Occipital lobe (tissue), 3 donors: ENCODE results near the gene STXBP2. TPM values are rescaled to one million over a fixed set of nuclear protein-coding genes. Genes with fewer than 3 reads are reported as not detected.

Experiments
- DNase-seq: peaks from one replicate; lab custom pipeline; 2025; lab: John Stamatoyannopoulos, UW
- small RNA-seq: library from RNA; depleted of rRNA; stranded (forward); fragments of <200 nt; gene quantifications from one replicate; pipeline ENCODE3, GENCODE V24; 2014
- total RNA-seq: library from RNA; depleted of rRNA; stranded (reverse); fragments of >200 nt; gene quantifications from one replicate; pipeline ENCODE4 v1.2.3, GENCODE V29; 2014

STXBP2 gene
- total RNA-seq, 1 donor from 2014 or later = 3.0 TPM

DNA sequence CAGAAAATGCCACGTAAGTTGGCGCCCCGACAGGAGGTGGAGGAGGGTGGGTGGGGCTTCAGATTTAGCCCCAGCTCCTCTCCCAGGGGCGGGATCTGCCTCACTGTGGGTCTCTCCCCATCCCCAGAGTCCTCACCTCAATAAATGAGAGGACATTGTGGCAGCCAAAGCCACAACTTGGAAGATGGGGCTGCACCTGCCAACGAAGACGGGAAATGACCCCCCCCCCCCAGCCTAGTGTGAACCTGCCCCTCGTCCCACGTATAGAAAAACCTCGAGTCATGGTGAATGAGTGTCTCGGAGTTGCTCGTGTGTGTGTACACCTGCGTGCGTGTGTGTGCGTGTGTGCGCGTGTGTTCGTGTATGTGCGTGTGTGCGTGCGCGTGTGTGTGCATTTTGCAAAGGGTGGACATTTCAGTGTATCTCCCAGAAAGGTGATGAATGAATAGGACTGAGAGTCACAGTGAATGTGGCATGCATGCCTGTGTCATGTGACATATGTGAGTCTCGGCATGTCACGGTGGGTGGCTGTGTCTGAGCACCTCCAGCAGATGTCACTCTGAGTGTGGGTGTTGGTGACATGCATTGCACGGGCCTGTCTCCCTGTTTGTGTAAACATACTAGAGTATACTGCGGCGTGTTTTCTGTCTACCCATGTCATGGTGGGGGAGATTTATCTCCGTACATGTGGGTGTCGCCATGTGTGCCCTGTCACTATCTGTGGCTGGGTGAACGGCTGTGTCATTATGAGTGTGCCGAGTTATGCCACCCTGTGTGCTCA, 42.3 kb downstream of the STXBP2 start:
- DNase-seq = no peak

DNA sequence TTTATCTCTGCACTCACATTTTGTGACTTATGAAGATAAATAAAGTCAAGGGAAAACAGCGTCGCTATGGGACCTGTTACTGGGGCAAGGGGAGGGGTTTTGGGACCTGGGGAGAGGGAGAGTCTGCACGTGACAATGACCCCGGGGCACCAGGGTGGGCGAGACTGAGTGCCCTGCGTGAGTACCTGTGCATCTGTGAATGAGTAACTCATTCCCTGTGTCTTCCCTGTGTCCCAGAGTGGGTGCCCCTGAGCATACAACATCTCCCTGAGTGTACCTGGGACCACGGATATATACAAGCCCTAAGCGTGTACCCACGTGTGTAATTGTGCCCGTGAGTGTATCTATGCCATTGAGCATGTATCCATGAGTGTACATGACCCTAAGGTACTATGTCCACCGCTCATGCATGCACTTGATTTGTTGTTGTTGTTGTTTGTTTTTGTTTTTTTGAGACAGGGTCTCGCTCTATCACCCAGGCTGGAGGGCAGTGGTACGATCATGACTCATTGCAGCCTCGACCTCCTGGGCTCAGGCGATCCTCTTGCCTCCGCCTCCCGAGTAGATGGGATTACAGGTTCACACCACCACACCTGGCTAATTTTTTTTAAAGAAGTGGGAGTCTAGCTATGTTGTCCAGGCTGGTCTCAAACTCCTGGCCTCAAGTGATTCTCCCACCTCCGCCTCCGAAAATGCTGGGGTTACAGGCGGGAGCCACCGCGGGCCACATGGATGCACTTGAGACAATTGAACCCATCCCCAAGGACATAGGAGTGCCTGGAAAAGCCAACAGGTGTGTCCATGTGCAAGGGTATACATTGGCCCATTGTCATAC, 43.1 kb downstream of the STXBP2 start:
- DNase-seq = no peak

DNA sequence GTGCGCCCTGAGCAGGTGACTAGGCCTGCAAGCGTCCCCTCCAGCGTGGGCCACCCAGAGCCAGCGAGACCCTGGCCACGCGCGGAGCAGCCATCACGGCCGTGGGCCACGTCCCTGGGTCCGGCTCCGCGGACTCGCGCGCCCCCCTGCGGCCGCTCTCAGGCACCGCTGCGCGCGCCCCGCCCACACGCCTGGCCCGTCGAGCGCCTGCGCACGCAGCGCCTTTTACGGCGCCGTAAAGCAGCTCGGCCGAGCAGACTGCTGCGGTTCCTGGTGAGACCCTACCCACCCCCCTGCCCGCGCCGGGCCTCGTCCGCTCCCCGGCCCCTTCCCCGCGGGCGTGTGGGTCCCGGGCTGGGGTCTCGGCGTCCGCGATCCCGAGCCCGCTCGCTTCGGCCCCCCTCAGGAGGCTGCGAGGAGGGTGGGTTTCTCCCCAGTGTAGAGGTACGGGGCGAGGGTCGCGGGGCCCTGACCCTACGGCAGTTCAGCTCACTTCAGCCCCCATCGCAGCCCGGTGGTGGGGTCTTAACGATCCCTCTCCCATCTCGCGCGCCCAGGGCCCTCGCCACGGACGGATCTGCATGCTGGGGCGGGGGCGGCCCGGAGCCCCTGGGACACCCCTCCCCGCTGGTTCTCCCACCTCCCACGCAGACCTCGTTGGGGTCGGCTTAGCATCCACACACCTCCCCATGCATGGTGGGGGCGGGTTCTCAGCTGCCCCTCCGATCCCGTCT, 43.9 kb downstream of the STXBP2 start, which contains the start of gene TRAPPC5:
Gene TRAPPC5 (plus strand): TSS at position 228 of the 734 bp plus-strand sequence. CDS start 1,421 bp downstream, outside the sequence.
- peak; percentile 79 for DNase-seq

DNA sequence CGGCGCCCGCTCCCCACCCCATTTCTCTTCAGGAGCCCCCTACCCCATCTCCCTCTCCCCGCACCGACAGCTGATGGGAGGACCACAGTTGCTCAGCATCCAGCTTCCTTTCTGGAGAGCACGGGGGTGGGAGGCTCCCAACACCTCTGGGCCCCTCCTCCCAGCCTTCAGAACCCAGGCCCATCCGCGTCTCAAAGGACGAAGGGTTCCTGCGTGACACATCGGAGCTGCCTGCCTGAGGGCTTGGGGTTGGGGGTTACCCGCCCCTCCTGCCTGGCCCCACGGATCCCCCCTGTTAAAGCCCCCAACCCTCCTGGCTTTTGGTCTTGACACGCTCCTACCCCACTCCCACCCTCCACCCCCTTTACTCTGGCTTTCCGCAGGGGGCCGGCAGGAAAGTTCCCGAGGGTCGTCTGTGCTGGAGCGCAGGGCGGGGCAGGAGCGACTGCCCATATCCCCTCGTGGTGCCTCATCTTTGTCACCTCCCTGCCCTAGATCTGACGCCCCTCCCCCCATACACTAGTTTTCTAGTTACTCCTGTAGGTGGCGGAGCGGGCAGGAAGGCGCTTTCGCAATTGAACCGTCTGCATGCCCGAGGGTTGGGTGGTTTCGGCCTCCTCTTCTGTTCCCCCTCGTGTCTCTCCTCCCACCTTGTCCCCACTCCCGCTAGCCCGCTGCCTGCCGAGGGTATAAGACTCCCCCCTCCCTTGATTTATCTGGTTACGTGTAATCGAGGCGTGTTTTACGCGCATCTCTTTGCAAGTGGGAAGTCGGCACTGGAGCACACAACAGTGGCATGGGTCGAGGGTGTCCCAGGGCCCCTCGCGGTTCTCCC, 44.6 kb downstream of the STXBP2 start:
- DNase-seq = peak; percentile 68

DNA sequence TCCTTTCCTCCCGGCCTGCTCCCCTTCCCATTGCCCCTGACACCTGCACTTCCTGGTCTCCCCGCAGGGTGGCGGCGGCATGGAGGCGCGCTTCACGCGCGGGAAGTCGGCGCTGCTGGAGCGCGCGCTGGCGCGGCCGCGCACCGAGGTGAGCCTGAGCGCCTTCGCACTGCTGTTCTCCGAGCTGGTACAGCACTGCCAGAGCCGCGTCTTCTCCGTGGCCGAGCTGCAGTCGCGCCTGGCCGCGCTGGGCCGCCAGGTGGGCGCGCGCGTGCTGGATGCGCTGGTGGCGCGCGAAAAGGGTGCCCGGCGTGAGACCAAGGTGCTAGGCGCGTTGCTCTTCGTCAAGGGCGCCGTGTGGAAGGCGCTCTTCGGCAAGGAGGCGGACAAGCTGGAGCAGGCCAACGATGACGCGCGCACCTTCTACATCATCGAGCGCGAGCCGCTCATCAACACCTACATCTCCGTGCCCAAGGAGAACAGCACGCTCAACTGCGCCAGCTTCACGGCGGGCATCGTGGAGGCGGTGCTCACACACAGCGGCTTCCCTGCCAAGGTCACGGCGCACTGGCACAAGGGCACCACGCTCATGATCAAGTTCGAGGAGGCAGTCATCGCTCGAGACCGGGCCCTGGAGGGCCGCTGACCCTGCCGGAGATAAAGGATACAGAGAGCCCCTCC, 45.4 kb downstream of the STXBP2 start:
- DNase-seq = peak; percentile 49

DNA sequence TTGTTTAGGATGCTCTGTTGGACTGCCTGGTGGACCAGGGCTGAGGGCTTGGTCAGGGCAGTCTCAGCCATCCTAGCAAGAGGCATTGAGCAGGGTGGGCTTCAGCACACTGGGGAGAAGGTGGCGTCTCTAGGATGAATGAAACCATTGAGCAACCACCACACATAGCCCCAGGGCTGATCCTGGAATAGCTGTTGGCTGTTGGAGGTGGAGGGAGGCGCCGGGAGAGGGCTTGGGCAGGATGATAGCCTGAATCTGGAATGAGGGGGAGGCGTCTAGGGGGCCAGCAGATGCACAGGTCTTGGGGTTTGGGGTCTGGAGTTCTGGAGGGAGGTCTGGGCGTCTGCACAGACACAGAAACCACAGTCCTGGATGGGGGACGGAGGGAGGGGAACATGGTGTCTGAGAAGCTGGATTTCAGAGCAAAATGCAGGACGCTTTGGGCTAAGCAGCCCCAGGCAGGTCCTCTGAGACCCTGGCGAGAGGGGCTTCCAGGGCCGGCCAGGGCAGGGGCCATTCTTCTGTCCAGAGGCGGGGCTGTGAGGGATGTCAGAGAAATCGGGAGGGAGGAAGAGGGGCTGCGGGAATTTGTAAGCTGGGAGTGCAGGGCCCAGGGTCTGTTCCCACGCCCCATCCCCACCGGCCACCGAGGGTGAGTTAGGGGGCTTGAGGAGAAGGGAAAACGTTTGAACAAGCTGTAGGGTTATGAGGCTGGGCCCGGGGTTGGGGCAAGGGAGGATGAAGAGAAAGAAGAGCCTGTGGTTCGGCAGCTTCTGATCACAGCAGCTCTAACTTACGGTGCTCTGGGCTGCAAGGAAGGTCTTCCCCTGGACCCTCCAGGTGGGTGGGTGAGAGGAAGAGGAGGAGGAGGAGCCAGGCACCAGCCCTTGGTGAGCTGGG, 48.9 kb downstream of the STXBP2 start:
- DNase-seq = no peak

DNA sequence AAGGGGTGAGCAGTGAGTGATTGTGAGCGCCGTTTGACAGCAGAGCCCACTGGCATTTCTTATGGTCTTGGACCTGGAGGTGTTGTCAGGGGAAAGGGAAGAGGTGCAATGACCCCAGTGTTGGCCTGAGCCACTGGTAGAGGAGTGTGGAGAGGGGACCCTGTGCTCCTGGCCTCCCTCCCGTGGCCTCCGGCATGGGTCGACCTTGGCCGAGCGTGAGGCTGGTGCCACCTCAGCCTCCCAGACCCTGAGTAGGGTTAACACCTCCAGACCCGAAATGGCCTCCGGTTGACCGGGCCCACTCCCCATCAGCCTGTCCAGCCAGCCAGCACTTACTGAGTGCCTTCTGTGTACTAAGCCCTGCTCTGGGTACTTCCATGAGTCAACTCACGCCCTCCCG, 50.3 kb downstream of the STXBP2 start:
- no peak for DNase-seq

DNA sequence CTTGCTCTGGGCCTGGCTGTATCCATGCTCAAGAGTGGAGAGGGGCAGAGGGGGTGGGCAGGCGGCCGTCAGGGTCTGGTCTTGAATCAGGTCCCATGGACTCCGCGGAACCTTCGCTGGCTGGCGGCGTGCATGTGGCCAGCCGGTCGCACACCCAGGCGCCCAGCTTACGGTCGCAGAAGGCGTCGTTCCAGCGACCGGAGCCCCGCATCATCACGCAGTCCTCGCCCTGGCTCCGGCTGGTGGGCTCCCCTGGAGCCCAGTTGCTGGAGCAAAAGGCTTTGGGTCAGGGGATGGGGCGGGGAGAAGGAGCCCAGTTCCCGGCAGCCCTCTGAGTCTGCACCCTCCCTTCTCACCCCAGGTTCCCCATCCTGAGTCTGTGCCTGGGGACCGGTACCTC, 52.3 kb downstream of the STXBP2 start:
- no peak for DNase-seq

DNA sequence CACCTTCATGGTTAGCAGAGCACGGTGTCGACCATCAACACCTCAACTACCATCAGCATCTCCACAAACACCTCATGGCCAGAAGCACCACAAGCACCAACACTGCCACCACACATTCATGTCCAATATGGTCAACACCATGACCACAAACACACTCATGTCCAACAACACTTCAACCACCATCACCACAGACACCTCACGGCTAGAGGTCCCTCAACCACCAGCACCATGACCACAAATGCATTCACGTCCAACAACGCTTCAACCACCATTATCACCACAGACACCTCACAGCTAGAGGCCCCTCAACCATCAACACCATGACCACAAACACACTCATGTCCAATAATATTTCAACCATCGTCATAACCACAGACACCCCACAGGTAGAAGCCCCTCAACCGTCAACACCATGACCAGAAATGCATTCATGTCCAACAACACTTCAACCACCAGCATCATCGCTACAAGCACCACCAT, 53.9 kb downstream of the STXBP2 start:
- no peak for DNase-seq

DNA sequence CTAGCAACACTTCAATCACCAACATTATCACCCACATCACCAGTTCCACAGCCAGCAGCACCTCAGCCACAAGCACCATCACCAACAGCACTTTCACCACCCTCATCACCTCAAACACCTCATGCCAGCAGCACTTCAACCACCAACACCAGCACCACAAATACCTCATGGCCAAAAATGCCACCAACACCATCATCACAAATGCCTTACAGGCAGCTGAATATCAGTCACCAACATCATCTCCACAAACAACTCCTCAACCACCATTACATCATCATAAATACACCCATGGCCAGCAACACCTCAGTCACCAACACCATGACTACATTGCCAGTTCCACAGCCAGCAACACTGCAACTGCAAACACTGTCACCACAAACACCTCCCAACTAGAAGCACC, 54.6 kb downstream of the STXBP2 start:
- no peak for DNase-seq

DNA sequence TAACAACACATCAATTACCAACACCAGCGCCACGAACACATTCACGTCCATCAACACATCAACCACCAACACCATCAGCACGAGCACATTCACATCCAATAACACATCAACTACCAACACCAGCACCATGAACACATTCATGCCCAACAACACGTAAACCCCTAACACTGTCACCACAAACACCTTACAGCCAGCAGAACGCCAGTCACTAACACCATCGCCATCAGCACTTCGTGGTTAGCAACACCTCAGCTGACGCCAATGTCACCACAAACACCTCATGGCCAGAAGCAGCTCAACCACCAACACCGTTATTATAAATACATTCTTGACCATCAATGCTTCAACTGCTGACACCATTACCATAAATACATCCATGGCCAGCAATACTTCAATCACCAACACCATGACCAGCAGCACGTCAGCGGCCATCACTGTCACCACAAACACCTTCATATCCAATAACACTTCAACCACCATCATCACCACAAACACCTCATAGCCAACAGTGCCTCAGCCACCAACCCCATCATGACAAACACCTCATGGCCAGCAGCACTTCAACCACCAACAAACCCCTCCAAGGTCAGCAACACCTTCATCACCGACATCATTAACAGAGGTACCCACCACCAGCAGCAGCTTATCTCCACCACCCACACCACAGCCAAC, 55.6 kb downstream of the STXBP2 start:
- no peak for DNase-seq

DNA sequence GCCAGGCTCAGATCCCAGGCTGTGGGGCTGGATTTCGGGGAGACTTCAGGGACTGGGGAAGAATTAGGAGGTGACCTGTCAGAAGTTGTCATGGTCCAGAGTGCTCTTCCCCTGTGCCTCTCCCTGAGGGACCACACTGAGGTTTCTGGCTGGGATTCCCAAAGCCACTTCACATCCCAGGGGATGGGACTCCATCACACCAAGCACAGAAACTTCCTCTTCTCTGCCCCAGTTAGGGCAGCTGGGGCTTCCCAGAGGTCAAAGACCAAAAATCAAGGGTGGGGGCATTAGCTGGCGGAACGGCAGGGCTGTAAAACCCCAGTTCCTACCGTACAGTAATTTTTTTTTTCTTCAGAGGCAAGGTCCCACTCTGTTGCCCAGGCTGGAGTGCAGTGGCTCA, 57.6 kb downstream of the STXBP2 start:
- no peak for DNase-seq

Small RNAs within 50 kb of the gene (small RNA-seq; reads per million reads assigned to genes)
- gene MIR6792 = not detected

Other genes with a start within 250 kb of the STXBP2 start
- gene PEX11G, start 148.1 kb upstream of the STXBP2 start, total RNA-seq = 0.94 TPM
- 9.0 TPM for gene ZNF358, start 121.0 kb upstream of the STXBP2 start, total RNA-seq
- 9.8 TPM for gene MCOLN1, start 114.5 kb upstream of the STXBP2 start, total RNA-seq
- gene PNPLA6, start 101.4 kb upstream of the STXBP2 start, total RNA-seq = 49.0 TPM
- gene CAMSAP3, start 41.2 kb upstream of the STXBP2 start, total RNA-seq = 17.0 TPM
- 18.4 TPM for gene XAB2, start 7.6 kb upstream of the STXBP2 start, total RNA-seq
- gene PET100, start 7.3 kb upstream of the STXBP2 start, total RNA-seq = 14.7 TPM
- not detected for gene PCP2, start 3.4 kb upstream of the STXBP2 start, total RNA-seq
- gene RETN, start 31.9 kb downstream of the STXBP2 start, total RNA-seq = 0.94 TPM
- gene MCEMP1, start 40.0 kb downstream of the STXBP2 start, total RNA-seq = 0.78 TPM
- gene TRAPPC5, start 43.7 kb downstream of the STXBP2 start, total RNA-seq = 16.7 TPM
- gene FCER2, start 65.0 kb downstream of the STXBP2 start, total RNA-seq = not detected
- gene CLEC4G, start 95.0 kb downstream of the STXBP2 start, total RNA-seq = 0.31 TPM
- 0.47 TPM for gene CD209, start 110.4 kb downstream of the STXBP2 start, total RNA-seq
- not detected for gene CLEC4M, start 126.1 kb downstream of the STXBP2 start, total RNA-seq
- gene EVI5L, start 193.1 kb downstream of the STXBP2 start, total RNA-seq = 44.5 TPM
- 4.1 TPM for gene PRR36, start 237.3 kb downstream of the STXBP2 start, total RNA-seq